ENCODE data around the gene BRD1.

BRD1 gene

GRCh38 chr22:49725516-49725915 lies 102.2 kb downstream of the BRD1 start:
- DNase-seq: no peak

GRCh38 chr22:49724893-49725489 lies 102.7 kb downstream of the BRD1 start:
- no peak for DNase-seq

GRCh38 chr22:49724030-49724892 lies 103.4 kb downstream of the BRD1 start:
- no peak for DNase-seq

- DNase-seq: no peak
Observed at GRCh38 chr22:49723478-49724029, 104.1 kb downstream of the BRD1 start.

Measured in NK-92 treated with Interleukin-12 subunit alpha and Interleukin-12 subunit beta, amount 100 ng/mL, for 24 hours (cell line).